CD14-positive monocyte (primary cell): ENCODE measurements around the gene CRHR2. TPM values are rescaled to one million over a fixed set of nuclear protein-coding genes. Genes with fewer than 3 reads are reported as not detected.

ENCODE experiments used
- DNase-seq, 3 donors: peaks; one replicate each; pipeline ENCODE4 v3.0.0-alpha.2; 2011 to 2022
- H2AFZ ChIP-seq: 2 replicates; pipeline ENCODE4 v1.6.0; 2012; ENCODE audit warnings: mild to moderate bottlenecking, low read depth, low read length, inconsistent platforms; ENCODE audit not compliant: insufficient read depth, poor library complexity, severe bottlenecking
- H3K27ac ChIP-seq, 2 donors: 1 replicate in 1 of 2; 2 replicates in 1 of 2; pipeline ENCODE4 v1.5.1; 2012 to 2013; ENCODE audit warnings: low read length in 2 of 2, control low read depth in 1 of 2, inconsistent platforms in 1 of 2, low read depth in 1 of 2, mild to moderate bottlenecking in 1 of 2
- H3K27me3 ChIP-seq, 2 donors: one replicate each; pipeline versions ENCODE4 v1.6.0 to v1.6.1; 2011 to 2013; ENCODE audit warnings: low read length in 2 of 2; ENCODE audit not compliant: control insufficient read depth in 2 of 2, insufficient read depth in 2 of 2
- H3K36me3 ChIP-seq, 2 donors: replicated peaks in 1 of 2; 1 replicate in 1 of 2; 2 replicates in 1 of 2; pipeline versions ENCODE4 v1.5.1 to v1.6.1; 2012 to 2013; ENCODE audit warnings: low read length in 2 of 2, control low read depth in 1 of 2, inconsistent platforms in 1 of 2, mild to moderate bottlenecking in 1 of 2; ENCODE audit not compliant: insufficient read depth in 2 of 2, control insufficient read depth in 1 of 2
- H3K4me1 ChIP-seq, 2 donors: 1 replicate in 1 of 2; 2 replicates in 1 of 2; pipeline versions ENCODE4 v1.5.1 to v1.6.1; 2012 to 2013; ENCODE audit warnings: low read length in 2 of 2, control low read depth in 1 of 2, inconsistent platforms in 1 of 2, mild to moderate bottlenecking in 1 of 2, moderate library complexity in 1 of 2; ENCODE audit not compliant: insufficient read depth in 2 of 2, control insufficient read depth in 1 of 2
- H3K4me2 ChIP-seq: replicated peaks from 2 replicates; pipeline ENCODE3; 2012; ENCODE audit warnings: low read length, moderate library complexity, mild to moderate bottlenecking; ENCODE audit not compliant: poor library complexity, severe bottlenecking; ENCODE audit errors: extremely low read depth
- H3K4me3 ChIP-seq, 3 experiments: fragments of 200-600 bp in 1 of 3; sonication (generic) in 1 of 3; replicated peaks in 1 of 3; 1 replicate in 2 of 3; 2 replicates in 1 of 3; pipeline ENCODE4 v1.5.1; 2011 to 2013; ENCODE audit warnings: low read length in 3 of 3, mild to moderate bottlenecking in 3 of 3, control low read depth in 2 of 3, low read depth in 2 of 3, inconsistent platforms in 1 of 3, moderate library complexity in 1 of 3
- H3K79me2 ChIP-seq: 2 replicates; pipeline ENCODE4 v1.6.0; 2012; ENCODE audit warnings: mild to moderate bottlenecking, control low read depth, inconsistent platforms, low read length, moderate library complexity; ENCODE audit not compliant: insufficient read depth
- H3K9ac ChIP-seq: 2 replicates; pipeline ENCODE4 v1.6.0; 2017; ENCODE audit warnings: low read length, mild to moderate bottlenecking; ENCODE audit not compliant: insufficient read depth, poor library complexity, severe bottlenecking
- H3K9me3 ChIP-seq, 2 donors: replicated peaks in 1 of 2; 1 replicate in 1 of 2; 2 replicates in 1 of 2; pipeline versions ENCODE4 v1.5.1 to v1.6.1; 2012 to 2013; ENCODE audit warnings: low read length in 2 of 2, control low read depth in 1 of 2; ENCODE audit not compliant: control insufficient read depth in 1 of 2, insufficient read depth in 1 of 2
- H4K20me1 ChIP-seq: 2 replicates; pipeline ENCODE4 v1.6.0; 2012; ENCODE audit warnings: mild to moderate bottlenecking, low read length, control low read depth, moderate library complexity; ENCODE audit not compliant: insufficient read depth
- H3K27ac Mint-ChIP-seq, 7 donors: one replicate each; pipeline ENCODE4 v1.8.0; 2020; ENCODE audit warnings: mild to moderate bottlenecking in 7 of 7, mixed read lengths in 7 of 7, moderate library complexity in 6 of 7, inconsistent platforms in 2 of 7
- H3K27me3 Mint-ChIP-seq, 3 donors: one replicate each; pipeline ENCODE4 v1.8.0; 2021 to 2022; ENCODE audit warnings: low read depth in 3 of 3, mild to moderate bottlenecking in 3 of 3, mixed read lengths in 3 of 3, moderate library complexity in 3 of 3, inconsistent platforms in 1 of 3
- H3K36me3 Mint-ChIP-seq, 2 donors: one replicate each; pipeline ENCODE4 v1.8.0; 2020; ENCODE audit warnings: mixed read lengths in 2 of 2, inconsistent platforms in 1 of 2, mild to moderate bottlenecking in 1 of 2
- H3K4me1 Mint-ChIP-seq: one replicate; pipeline ENCODE4 v1.8.0; 2020; ENCODE audit warnings: mild to moderate bottlenecking, mixed read lengths
- H3K4me3 Mint-ChIP-seq, 2 donors: one replicate each; pipeline ENCODE4 v1.8.0; 2020; ENCODE audit warnings: mild to moderate bottlenecking in 2 of 2, mixed read lengths in 2 of 2, moderate library complexity in 1 of 2
- H3K9me3 Mint-ChIP-seq, 7 donors: one replicate each; pipeline ENCODE4 v1.8.0; 2020 to 2022; ENCODE audit warnings: mixed read lengths in 7 of 7, mild to moderate bottlenecking in 6 of 7, moderate library complexity in 6 of 7, inconsistent platforms in 2 of 7
- CTCF ChIP-seq: fragments of 200-600 bp; IDR thresholded peaks from one replicate; pipeline ENCODE4 v1.8.0; 2022; ENCODE audit warnings: antibody characterized with exemption, mild to moderate bottlenecking
- WGBS: methylation state at CpG from one replicate; pipeline ENCODE4 v1.1.5; 2013; ENCODE audit warnings: missing lambda C conversion rate; ENCODE audit not compliant: insufficient coverage; 5-methylcytosine and 5-hydroxymethylcytosine counted together
- intact Hi-C, 2 donors: fragments of 100-400 bp; cut with micrococcal nuclease; formaldehyde crosslinking; loops; one replicate each; pipeline versions ENCODE4 v1.15.0 to v1.15.1; 2023
- polyA plus RNA-seq, 3 donors: library from polyadenylated mRNA; depleted of rRNA in 1 of 3; unstranded in 2 of 3; stranded (reverse) in 1 of 3; fragments of 300-500 nt in 2 of 3; fragments of >200 nt in 1 of 3; fragmentation: Illumina TruSeq in 2 of 3; gene quantifications; 1 replicate in 2 of 3; 2 replicates in 1 of 3; pipeline ENCODE4 v1.2.3, GENCODE V29; 2012 to 2021

The CRHR2 gene
- polyA plus RNA-seq, 3 donors = not detected

- H3K27ac Mint-ChIP-seq = no peak overlapping the region
Measured at GRCh38 chr7:30703756-30704155, 21.5 kb upstream of the CRHR2 start.

GRCh38 chr7:30702200-30702599, 19.9 kb upstream of the CRHR2 start:
- H3K4me1 Mint-ChIP-seq = no peaks in the 10 kb centered on the region
- H3K9ac ChIP-seq = no peak overlapping the region
- no peak overlapping the region for H3K4me3 Mint-ChIP-seq
- H2AFZ ChIP-seq = no peak overlapping the region
- H3K9me3 ChIP-seq = no peaks in the 10 kb centered on the region
- H3K36me3 Mint-ChIP-seq = no peaks in the 10 kb centered on the region
- H3K27me3 ChIP-seq = no peaks in the 10 kb centered on the region
- no peak overlapping the region for H3K4me2 ChIP-seq
- no peaks in the 10 kb centered on the region for H4K20me1 ChIP-seq
- no peak overlapping the region for H3K4me3 ChIP-seq
- intact Hi-C loops = no loop called here
- no peaks in the 10 kb centered on the region for H3K4me1 ChIP-seq
- H3K79me2 ChIP-seq = no peaks in the 10 kb centered on the region
- no peak for TF ChIP-seq CTCF
- no CpG with 5 or more reads among the region's 1 CpG for WGBS
- no peak overlapping the region for H3K27ac Mint-ChIP-seq
- no peak for DNase-seq
- no peak overlapping the region for H3K27ac ChIP-seq
- H3K36me3 ChIP-seq = no peaks in the 10 kb centered on the region
- peaks cover 0 to 7% (median 0%) of the 10 kb centered on the region in 3 donors for H3K27me3 Mint-ChIP-seq
- peaks cover 0 to 1% (median 0%) of the 10 kb centered on the region in 7 donors for H3K9me3 Mint-ChIP-seq

More at GRCh38 chr7:30703756-30704155, 21.5 kb upstream of the CRHR2 start:
- H3K9ac ChIP-seq = no peak overlapping the region
- no peak overlapping the region for H3K4me2 ChIP-seq
- DNase-seq = no peak
- no peaks in the 10 kb centered on the region for H3K27me3 ChIP-seq
- no peaks in the 10 kb centered on the region for H3K79me2 ChIP-seq
- H4K20me1 ChIP-seq = no peaks in the 10 kb centered on the region
- H3K27ac ChIP-seq = no peak overlapping the region
- H3K9me3 Mint-ChIP-seq = peaks cover 0 to 1% (median 0%) of the 10 kb centered on the region in 7 donors
- no peaks in the 10 kb centered on the region for H3K36me3 ChIP-seq
- no peaks in the 10 kb centered on the region for H3K4me1 ChIP-seq
- H3K9me3 ChIP-seq = no peaks in the 10 kb centered on the region
- no peak overlapping the region for H3K4me3 Mint-ChIP-seq
- H3K4me3 ChIP-seq = no peak overlapping the region
- no peaks in the 10 kb centered on the region for H3K36me3 Mint-ChIP-seq
- peaks cover 0 to 8% (median 0%) of the 10 kb centered on the region in 3 donors for H3K27me3 Mint-ChIP-seq
- no peaks in the 10 kb centered on the region for H3K4me1 Mint-ChIP-seq
- no peak overlapping the region for H2AFZ ChIP-seq
- no peak for TF ChIP-seq CTCF
- 82% methylated on average over 2 of the region's 4 CpGs for WGBS
- intact Hi-C loops = no loop called here
